ENCODE data around the gene B3GAT1.
A peak's percentile ranks its signal among the peaks of the same experiment; 100 is the strongest.
"Not testable (repeated sequence)": the region's sequence is repeated elsewhere in the genome, so short reads cannot be mapped to it uniquely, and the experiment has no call there.

Gene B3GAT1

DNA sequence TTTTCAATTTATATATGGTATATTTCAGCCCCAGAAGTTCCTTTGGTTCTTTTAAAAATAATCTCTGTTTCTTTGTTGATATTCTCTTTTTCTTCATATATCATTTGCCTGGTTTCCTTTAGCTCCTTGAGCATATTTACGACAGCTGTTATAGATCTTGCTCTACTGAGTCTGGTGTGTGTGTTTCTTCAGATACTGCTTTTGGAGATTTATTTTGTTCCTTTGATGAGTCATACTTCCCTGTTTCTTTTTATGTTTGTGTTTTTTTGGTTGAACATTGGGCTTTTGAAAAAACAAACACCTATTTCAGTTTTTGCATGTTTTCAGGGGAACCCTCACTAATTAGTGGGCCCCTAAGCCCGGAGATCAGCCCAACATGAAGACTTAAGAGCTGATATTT lies 56.9 kb downstream of the B3GAT1 start:
- no peak for DNase-seq (ENCODE audit: low spot score)

DNA sequence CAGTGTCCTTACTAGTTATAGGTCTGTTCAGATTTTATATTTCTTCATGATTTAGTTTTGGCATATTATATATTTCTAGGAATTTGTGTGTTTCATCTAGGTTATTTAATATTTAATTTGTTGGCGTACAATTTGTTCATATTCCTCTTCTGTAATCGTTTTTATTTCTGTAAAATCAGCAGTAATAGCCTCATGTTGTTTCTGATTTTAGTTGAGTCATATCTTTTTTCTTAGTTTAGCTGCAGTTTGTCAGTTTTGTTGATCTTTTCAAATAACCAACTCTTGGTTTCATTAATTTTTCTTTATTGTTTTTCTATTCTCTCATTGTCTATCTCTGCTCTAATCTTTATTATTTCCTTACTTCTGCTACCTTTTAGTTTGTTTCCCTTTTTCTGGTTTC lies 59.9 kb downstream of the B3GAT1 start:
- no peak for DNase-seq (ENCODE audit: low spot score)

DNA sequence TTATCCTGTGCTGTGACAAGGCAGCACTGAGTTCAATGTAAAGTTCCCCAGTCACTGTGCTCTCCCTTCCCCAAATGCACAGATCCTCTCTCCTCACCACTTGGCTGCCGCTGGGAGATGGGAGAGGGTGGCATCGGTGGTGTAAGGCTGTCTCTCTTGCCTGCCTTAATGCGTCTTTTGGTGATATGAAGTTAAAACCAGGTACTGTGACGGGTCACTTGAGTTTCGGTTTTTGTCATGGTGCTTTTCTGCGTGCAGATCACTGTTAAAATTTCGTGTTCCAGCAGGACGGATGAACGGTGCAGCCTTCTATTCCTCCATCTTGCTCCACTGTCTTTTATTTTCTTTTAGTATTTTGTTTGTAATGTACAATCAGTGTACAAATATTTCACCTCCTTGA lies 61.7 kb downstream of the B3GAT1 start:
- no peak for DNase-seq (ENCODE audit: low spot score)

GRCh38 chr11:134349802-134350355 lies 62.2 kb downstream of the B3GAT1 start:
- DNase-seq (ENCODE audit: low spot score), result no peak

GRCh38 chr11:134349109-134349801 lies 62.8 kb downstream of the B3GAT1 start:
- DNase-seq (ENCODE audit: low spot score), result peak; percentile 28

GRCh38 chr11:134347441-134347840 lies 64.6 kb downstream of the B3GAT1 start:
- no peak for DNase-seq (ENCODE audit: low spot score)

DNA sequence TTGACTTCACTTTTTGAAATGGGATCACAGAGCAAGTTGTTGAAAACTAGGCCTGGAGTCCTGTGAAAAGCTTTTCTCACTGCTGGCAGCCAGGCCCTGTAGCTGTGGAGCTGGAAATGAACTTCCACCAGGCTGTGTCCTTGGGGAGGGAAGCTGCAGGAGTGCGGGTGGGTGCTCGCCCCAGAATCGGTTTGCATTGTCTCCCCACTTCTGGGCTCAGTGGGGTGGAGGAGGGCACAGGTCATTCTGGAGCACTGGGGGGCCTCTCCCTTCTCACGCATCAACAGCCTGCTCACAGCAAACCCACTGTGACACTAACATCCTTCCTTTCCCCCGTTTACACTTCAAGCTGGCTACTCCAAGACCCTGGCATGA lies 65.1 kb downstream of the B3GAT1 start:
- no peak for DNase-seq (ENCODE audit: low spot score)

GRCh38 chr11:134346101-134346975 lies 65.7 kb downstream of the B3GAT1 start:
- no peak for DNase-seq (ENCODE audit: low spot score)

DNA sequence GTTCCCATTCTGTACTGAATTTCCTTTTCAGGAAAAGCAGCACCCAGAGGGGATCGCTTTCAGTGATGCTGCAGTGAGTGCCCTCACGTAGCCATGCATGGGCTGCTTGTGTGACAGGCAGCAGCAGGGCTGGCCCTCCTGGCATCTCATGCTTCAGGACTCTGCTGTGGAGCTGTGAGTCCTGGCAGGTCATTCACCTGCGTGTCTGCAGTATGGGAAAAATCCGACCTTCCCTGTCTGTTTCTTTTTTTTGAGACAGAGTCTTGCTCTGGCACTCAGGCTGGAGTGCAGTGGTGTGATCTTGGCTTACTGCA lies 66.8 kb downstream of the B3GAT1 start:
- DNase-seq (ENCODE audit: low spot score), result no peak

DNA sequence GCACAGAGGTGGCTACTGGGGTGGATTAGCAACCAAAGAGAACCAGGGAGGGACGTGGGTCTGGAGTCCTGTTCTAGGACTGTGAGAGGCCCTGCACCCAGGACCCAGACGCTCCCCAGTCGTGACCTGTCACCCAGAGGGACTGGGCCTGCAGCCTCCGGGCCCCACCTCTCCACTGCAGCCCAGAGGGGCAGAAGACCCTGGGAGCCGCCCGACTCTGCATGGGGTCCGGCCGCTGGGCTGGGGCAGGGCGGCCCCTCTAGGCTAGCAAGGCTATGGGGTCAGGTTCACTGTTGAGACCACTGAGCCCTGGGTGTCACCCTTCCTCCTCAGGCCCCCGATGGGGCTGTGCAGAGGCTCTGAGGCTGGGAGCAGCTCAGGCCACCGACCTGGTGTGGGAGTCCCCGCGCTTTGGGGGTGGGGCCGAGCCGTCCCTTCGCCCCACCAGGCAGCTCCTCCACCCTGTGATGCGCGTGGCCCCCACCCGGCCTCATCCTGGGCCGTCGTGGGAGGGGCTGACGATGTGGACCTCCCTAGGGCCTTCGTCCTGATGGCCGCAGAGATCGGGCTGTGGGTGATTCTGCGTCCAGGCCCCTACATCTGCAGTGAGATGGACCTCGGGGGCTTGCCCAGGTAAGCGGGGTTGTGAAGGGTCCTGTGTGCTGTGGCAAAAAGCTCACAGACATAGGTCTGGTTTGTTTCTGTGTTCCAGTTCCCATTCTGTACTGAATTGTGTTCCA lies 67.4 kb downstream of the B3GAT1 start:
- not testable (repeated sequence) for DNase-seq (ENCODE audit: low spot score)

DNA sequence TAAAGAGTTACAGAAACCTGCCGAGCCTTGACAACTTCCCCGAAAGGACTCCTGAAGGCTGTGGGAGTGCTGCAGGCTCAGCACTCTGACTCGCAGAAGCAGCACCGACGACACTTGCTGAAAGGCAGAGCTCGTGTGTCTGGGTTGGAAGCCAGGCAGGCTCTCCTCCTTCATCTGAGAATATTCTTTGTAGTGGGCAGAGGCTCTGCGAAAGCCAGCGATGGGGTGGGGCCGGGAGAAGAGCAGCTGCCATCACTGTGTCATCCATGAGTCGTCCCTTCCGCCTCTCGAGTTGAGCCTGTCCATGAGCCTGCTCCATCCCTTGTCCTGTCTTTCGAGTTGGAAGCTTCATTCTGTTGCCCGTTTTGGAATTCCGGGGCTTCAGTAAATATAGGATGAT lies 68.4 kb downstream of the B3GAT1 start:
- no peak for DNase-seq (ENCODE audit: low spot score)

DNA sequence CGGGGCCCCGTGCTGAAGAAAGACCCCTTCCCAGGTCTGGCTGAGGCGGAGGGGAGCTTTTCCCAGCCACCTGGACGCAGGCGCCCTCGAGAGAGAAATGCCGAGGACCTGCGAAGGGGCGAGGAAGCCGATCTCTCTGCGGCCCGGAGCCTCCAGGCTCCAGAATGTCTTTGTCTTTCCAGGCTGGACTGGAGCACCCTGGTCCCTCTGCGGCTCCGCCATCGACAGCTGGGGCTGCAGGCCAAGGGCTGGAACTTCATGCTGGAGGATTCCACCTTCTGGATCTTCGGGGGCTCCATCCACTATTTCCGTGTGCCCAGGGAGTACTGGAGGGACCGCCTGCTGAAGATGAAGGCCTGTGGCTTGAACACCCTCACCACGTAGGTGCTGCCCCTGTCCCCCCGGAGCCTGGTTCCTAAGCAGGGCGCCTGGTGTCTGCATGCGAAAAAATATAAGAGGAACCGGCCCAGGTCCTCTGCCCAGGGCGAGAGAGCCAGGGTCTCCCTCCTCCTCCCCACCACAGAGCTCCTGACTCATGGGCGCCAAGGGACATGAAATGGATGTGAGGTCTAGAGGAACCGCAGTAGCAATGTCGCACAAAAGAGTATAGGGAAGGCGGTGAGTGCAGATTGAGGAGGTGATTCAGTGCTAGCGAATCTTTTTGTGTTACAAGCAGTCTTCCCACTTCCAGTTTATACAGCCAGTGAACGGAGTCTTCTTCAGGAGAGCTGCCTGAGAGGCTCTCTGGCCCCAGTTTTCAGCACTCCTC lies 69.3 kb downstream of the B3GAT1 start:
- DNase-seq (ENCODE audit: low spot score), result no peak

DNA sequence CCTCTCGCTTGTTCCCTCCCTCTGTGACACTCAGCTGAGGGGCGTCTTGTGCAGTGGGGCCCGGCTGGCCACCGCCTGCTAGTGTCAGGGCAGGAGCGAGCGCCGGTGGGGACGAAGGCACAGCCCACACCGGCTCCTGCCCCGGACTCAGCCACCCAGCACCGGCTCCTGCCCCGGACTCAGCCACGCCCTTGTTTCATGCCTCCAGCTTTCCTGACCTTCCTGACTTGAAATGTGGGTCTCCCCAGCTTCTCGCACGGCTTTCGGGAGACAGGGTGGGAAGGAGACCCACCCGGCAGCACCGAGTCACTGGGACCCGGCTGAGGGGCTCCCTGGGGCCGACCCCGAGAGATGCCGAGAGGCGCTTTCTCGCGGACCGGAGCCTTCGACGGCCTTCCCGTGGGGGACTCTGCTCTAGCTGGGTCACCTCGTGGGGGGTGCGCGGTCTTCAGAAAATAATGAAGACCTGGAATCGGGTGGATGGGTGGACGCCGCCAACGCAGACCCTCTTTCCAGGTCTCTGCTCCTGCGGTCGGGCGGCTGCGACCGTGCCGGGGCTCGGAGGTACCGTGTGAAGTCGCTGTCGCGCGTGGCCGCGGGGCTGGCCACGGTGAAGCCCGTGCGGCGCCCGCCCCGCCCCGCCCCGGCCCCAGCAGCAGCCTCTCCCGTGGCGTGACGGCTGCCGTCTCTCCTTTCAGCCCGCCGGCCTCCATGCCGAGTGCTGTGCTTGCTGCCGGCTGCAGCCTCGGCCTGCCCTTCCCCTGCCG lies 70.1 kb downstream of the B3GAT1 start:
- no peak for DNase-seq (ENCODE audit: low spot score)

GRCh38 chr11:134340354-134340964 lies 71.6 kb downstream of the B3GAT1 start:
- DNase-seq (ENCODE audit: low spot score), result no peak

- no peak for DNase-seq (ENCODE audit: low spot score)
These were observed 72.3 kb downstream of the B3GAT1 start for GRCh38 chr11:134339756-134340155.

- DNase-seq (ENCODE audit: low spot score), result no peak
These were observed 73.4 kb downstream of the B3GAT1 start for GRCh38 chr11:134338654-134339053.

DNA sequence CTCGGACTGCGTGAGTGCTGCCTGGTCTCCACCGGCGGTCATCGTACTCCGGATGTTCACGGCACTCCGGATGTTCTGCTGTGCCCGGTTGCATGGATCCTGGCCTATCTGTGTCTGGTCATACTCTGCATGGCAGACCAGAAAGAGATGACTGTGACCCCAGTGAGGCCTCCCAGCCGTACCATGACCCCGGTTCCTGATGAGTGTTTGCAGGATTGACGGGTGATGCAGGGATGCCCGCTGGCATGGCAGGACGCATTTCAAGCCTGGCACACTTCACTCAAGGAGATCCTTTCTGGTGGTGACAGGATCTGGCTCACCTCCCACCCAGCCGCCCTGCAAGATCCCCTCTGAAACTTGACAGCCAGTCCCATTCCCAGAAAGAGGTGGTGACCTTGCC lies 74.0 kb downstream of the B3GAT1 start:
- no peak for DNase-seq (ENCODE audit: low spot score)

DNA sequence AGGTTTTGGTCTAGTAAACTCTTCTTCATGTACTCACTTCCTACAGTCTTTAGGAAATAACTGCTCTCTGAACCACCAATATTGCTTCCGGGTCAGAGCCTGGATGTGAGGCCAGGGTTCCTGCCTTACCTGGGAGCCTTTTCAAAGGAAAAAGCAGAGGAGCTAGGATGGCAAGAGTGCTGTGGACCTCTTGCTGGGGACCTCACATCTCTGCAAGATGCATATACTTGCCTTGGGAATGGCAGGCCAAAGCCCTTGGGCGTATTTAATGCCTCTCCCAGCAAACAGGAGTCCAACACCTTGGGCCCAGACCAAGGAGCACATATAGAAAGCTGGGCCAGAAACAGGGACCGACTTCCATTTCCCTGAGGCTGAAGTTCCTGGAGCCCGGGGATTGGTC lies 75.0 kb downstream of the B3GAT1 start:
- DNase-seq (ENCODE audit: low spot score), result no peak

GRCh38 chr11:134334796-134335571 lies 77.1 kb downstream of the B3GAT1 start:
- no peak for DNase-seq (ENCODE audit: low spot score)

DNA sequence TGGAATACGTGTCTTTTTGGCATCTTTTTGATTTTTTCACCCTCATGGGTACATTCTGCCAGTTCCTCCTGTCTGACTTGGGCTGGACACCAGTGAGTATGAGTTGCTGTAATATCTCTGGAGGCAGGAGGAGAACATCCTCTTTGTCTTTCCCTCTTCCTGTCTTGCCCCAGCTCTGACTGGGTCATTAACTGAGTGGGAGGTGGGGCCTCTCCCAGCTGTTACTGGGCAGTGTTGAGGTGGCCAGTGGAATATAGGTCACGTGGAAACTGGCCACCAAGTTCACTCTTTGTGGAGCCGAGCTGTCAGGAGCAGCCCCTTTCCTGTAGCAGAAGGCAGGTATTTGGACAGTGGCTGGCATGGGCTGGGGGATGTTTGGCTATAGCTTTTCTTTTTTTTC lies 78.1 kb downstream of the B3GAT1 start:
- no peak for DNase-seq (ENCODE audit: low spot score)
